ENCODE measurements around the gene LCOR.

LCOR gene

GRCh38 chr10:96830511-96831199 lies 1.4 kb upstream of the LCOR start:
- Histone ChIP-seq H3K9me3 (replicated peaks; ENCODE audit: insufficient read depth, low read length) (no peaks in the 10 kb centered on the region), H3K27ac (ENCODE audit: low read length) (no peak overlapping the region), H3K4me3 (ENCODE audit: low read length) (peak overlapping the region; percentile 50; the same call in 1 of the 2 replicates), H3F3A (ENCODE audit: insufficient read depth, low read length) (peaks cover 15% of the 10 kb centered on the region), H3K27me3 (replicated peaks; ENCODE audit: insufficient read depth, low read length) (no peaks in the 10 kb centered on the region), H3K4me2 (ENCODE audit: low read depth, low read length) (peak overlapping the region; percentile 89), H3K79me2 (ENCODE audit: low read length) (peaks cover 29% of the 10 kb centered on the region), H3K36me3 (replicated peaks; ENCODE audit: insufficient read depth, low read length) (no peaks in the 10 kb centered on the region), H3K4me1 (ENCODE audit: low read length) (peaks cover 16% of the 10 kb centered on the region), H4K20me1 (ENCODE audit: insufficient read depth, low read length) (peaks cover 9% of the 10 kb centered on the region; the same call in 1 of the 2 replicates), H3K9ac (ENCODE audit: low read length) (peak overlapping the region; percentile 26; the same call in 1 of the 2 replicates), H3K9me2 (replicated peaks; ENCODE audit: insufficient read depth, low read length) (no peaks in the 10 kb centered on the region), H2AFZ (ENCODE audit: low read length) (peak overlapping the region; percentile 72)
- TF ChIP-seq EZH2phosphoT487 (IDR thresholded peaks at IDR 0.05; ENCODE audit: low read length) (no peak), EZH2 (optimal IDR thresholded peaks at IDR 0.05; ENCODE audit: low read depth, low read length) (no peak), CTCF (IDR thresholded peaks at IDR 0.05; ENCODE audit: low read length) (peak; percentile 88)
- peak; percentile 88 for DNase-seq

- Histone ChIP-seq H3K9me3 (replicated peaks; ENCODE audit: insufficient read depth, low read length) (no peaks in the 10 kb centered on the region), H3K9ac (ENCODE audit: low read length) (peak overlapping the region; percentile 51; the same call in 1 of the 2 replicates), H3K79me2 (ENCODE audit: low read length) (peaks cover 36% of the 10 kb centered on the region), H2AFZ (ENCODE audit: low read length) (peak overlapping the region; percentile 36), H3K4me1 (ENCODE audit: low read length) (peaks cover 23% of the 10 kb centered on the region), H3K9me2 (replicated peaks; ENCODE audit: insufficient read depth, low read length) (no peaks in the 10 kb centered on the region), H3K27ac (ENCODE audit: low read length) (peak overlapping the region; percentile 63; the same call in 1 of the 2 replicates), H4K20me1 (ENCODE audit: insufficient read depth, low read length) (peaks cover 12% of the 10 kb centered on the region; the same call in 1 of the 2 replicates), H3K36me3 (replicated peaks; ENCODE audit: insufficient read depth, low read length) (no peaks in the 10 kb centered on the region), H3F3A (ENCODE audit: insufficient read depth, low read length) (peaks cover 20% of the 10 kb centered on the region), H3K27me3 (replicated peaks; ENCODE audit: insufficient read depth, low read length) (no peaks in the 10 kb centered on the region), H3K4me2 (ENCODE audit: low read depth, low read length) (peak overlapping the region; percentile 89), H3K4me3 (ENCODE audit: low read length) (peak overlapping the region; percentile 50)
- TF ChIP-seq EZH2 (optimal IDR thresholded peaks at IDR 0.05; ENCODE audit: low read depth, low read length): no peak
- no peak for TF ChIP-seq EZH2phosphoT487 (IDR thresholded peaks at IDR 0.05; ENCODE audit: low read length)
- TF ChIP-seq CTCF (IDR thresholded peaks at IDR 0.05; ENCODE audit: low read length): no peak
- no peak for DNase-seq
Observed at GRCh38 chr10:96831200-96831866, 765 bp upstream of the LCOR start.

- Histone ChIP-seq H3K9me2 (replicated peaks; ENCODE audit: insufficient read depth, low read length) (no peaks in the 10 kb centered on the region), H3K4me2 (ENCODE audit: low read depth, low read length) (peak overlapping the region; percentile 66), H3F3A (ENCODE audit: insufficient read depth, low read length) (peaks cover 20% of the 10 kb centered on the region), H4K20me1 (ENCODE audit: insufficient read depth, low read length) (peaks cover 22% of the 10 kb centered on the region), H3K27me3 (replicated peaks; ENCODE audit: insufficient read depth, low read length) (no peaks in the 10 kb centered on the region), H3K27ac (ENCODE audit: low read length) (no peak overlapping the region), H2AFZ (ENCODE audit: low read length) (no peak overlapping the region), H3K79me2 (ENCODE audit: low read length) (peaks cover 50% of the 10 kb centered on the region), H3K36me3 (replicated peaks; ENCODE audit: insufficient read depth, low read length) (no peaks in the 10 kb centered on the region), H3K9me3 (replicated peaks; ENCODE audit: insufficient read depth, low read length) (no peaks in the 10 kb centered on the region), H3K9ac (ENCODE audit: low read length) (peak overlapping the region; percentile 77; the same call in 1 of the 2 replicates), H3K4me1 (ENCODE audit: low read length) (peaks cover 27% of the 10 kb centered on the region), H3K4me3 (ENCODE audit: low read length) (peak overlapping the region; percentile 78)
- TF ChIP-seq EZH2phosphoT487 (IDR thresholded peaks at IDR 0.05; ENCODE audit: low read length): no peak
- no peak for TF ChIP-seq CTCF (IDR thresholded peaks at IDR 0.05; ENCODE audit: low read length)
- no peak for TF ChIP-seq EZH2 (optimal IDR thresholded peaks at IDR 0.05; ENCODE audit: low read depth, low read length)
- DNase-seq: peak; percentile 77
Observed at GRCh38 chr10:96832721-96833219, 672 bp downstream of the LCOR start.
